IPS-NIHi11 (cell line): ENCODE data around the gene MYO5B.
"Not testable (repeated sequence)": the region's sequence is repeated elsewhere in the genome, so short reads cannot be mapped to it uniquely, and the experiment has no call there.

Experiments used
- DNase-seq: peaks from one replicate; pipeline ENCODE4 v3.0.0; 2012; ENCODE audit warnings: mixed read lengths, low spot score

MYO5B gene

DNA sequence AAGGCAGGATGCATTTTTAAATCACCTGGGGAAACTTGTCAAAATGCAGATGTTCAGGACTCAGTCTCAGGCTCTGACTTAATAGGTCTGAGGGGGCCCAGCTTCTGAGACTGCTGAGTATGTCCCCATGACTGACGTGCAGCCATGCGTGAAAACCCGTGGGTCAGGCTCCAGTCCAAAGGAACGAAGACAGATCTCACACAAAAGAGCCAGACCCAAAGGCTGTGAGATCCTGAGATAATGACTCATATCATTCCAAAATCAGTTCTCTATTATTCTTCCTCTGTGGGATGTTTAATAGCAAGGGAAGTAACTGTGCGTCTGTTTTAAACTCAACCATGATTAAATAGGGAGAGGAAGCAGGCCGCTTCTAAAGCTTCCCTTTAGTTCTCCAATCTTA lies 274.2 kb downstream of the MYO5B start:
- DNase-seq = no peak

DNA sequence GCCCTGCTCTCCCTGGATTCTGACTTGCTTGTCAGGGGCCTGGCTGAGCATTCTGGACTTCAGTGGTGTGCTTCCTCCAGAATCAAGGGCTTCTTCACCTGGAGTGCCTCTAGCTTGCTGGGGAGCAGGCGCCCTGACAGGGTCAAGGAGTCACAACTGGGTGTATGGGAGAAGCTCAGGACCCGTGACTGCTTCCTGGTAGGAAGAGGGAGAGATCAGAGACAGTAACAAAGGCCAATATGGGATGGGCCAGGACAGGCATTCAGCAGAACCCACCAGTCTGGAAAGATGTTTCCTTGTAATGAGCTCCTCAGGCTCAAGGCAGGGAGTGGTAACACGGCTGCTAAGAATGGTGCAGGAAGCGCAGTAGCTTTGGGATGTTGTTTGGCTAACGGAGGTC lies 277.2 kb downstream of the MYO5B start:
- no peak for DNase-seq

DNA sequence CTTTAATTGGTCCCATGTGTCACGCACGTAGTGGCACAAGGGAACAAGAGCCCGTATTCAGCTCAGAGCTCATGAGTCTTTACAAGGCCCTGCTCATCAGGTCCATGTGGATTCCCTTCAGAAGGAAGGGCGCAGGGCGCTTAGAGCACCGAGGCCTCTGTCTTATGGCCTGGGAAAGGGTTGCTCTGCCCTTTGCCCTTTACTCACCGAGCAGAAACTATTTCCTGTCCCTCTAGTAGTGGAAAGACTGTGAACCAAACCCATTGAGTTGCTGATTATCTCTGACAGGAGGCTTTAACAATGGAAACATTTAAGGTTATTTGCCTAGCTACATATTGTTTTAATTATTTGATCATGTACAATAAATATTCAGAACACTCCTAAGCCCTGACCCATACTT lies 279.6 kb downstream of the MYO5B start:
- DNase-seq = no peak

DNA sequence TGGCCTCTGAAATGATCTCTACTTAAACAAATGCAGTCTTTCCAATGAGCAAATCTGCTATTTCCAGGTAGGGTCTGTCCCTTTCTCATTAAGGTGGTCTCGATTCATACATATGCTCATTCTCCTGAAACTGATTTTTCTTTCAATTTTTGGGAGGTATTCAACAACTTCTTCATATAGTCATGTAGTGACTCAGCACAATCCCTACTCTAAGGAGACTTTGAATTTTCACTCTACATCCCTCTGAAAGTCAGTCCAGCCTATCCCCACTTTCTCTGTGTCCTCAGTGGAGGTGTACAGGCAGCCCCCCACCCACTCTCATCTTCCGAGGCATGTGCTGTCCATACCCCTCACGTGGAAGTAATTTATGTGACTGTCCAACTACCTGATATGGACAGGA lies 281.7 kb downstream of the MYO5B start:
- DNase-seq = no peak

DNA sequence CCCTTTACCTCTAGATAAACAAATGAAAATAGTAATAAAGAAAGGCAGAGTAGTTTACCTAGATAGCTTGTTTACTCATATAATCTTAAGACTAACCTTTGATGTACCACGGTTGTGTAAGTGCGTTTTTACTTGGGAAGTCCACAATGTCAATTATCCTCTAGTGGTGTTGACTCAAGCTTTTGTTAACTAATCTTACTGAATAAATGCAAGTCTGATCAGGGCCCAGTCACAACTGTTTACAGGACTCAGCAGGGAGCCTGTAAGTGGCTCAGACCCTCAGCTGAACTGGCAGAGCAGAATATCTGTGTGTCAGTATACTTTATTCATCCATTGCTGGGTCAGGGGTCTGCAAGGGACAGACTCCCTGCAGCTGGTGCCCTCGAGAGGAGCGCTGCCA lies 283.5 kb downstream of the MYO5B start:
- DNase-seq = no peak

DNA sequence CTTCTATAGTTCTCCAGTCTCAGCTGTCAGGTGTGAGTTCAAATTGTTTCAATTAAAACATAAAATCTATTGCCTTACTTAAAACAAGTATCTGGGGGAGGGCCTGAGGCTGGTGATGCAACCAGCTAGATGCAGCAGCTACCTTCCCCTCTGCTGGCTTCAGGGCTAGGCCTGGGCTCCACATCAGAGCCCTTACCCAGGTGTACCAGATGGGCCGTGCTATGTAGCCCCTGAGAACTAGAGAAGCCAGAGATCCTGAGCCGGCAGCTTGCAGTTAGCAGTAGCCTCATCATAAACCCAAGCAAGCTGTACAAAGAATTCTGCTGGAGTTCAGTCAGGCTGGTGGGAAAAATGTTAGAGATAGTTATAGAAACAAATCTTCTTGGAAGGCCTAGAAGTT lies 284.0 kb downstream of the MYO5B start:
- no peak for DNase-seq

DNA sequence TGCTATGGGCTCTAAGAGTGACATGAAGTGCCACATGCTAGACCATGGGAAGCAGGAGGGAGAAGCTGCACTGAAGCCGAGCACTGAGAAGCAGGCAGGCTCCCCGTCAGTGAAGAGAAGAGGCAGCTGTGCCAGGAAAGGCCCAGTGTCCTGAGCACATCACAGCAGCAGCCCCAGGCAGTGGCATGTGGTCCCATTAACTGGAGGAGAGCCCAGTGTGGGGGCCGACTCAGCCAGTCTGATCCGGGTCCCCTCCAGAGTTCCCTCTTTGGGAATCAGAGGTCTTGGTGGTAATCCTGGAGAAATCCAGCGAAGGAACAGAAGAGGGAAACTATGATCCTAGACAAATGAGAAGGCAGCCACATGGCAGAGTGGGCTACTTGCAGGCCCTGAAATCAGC lies 284.9 kb downstream of the MYO5B start:
- DNase-seq = no peak

DNA sequence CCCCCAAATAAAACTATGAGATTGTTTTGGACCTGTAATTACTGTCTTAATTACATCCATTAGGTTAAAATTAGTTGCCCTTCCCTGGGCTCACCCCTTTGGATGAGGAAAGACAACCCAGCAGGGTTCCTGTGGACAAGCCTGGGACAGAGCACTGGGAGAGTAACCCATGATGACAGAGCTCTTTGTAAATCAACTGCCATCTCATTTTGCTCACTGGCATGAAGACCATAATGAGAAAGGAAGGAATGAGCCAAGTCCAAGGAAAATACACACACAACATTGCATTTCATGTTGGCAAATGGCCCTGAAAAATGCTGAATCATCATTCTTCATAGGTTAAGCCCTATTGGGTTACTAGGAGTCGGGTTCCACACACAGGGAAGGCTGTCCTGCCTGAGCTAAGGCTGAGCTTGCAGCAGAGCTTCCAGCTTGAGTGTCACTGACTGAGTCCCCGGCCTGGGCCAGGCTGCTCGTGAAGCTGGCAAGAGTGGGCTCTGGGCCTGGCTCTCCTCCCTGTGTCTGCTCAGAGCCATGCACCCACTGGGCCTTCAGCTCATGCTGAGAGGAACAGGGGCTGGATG lies 287.5 kb downstream of the MYO5B start:
- no peak for DNase-seq

DNA sequence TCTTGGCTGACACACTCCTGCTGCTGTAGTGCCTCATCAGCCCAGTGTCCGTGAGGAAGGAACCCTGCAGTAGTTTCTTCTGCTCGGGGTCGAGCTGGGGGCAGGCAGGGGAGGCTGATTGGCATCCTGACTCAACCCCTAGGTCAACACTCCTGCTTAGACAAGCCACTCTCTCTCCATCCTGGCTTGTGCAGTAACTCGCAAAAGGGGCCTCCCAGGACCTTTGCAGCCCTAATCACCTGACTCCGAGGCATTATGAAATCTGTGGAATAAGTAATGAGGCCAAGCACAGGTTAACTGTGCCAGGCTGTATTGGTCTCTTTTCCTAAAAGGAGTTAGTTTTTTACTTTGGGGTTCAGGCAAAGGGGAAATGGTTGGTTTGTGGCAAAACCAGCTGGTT lies 289.2 kb downstream of the MYO5B start:
- DNase-seq = no peak

DNA sequence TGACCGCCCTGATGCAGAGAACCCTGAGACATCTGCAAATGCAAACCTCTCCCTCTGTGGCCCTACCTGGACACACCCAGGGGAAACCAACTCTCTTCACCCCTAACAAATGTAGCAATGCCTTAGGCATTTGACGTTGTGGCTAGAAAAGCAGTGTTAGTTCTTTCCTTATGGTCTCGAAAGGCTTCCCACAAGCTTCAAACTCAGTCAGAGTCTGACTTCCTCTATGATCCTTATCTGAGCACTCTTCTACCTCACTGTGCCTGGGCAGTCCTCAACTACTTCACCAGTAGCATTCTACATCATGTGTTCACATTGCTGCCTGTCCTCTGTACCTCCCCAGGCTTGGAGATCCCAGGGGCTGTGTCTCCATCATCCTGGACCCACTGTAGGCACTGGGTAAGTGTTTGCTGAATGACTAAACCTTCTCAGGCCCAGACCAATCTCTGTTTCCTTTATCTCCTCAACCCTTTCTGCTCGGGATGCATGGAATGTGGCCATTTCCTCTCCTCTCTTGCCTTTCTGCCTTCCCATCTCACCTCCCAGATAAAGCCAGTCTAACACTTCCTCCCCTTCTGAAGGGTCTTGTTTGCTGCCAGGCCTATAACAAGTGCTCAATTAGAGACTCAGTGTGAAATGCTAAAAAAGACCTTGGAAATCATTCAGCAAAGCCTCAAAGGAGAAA lies 289.9 kb downstream of the MYO5B start:
- DNase-seq = no peak

DNA sequence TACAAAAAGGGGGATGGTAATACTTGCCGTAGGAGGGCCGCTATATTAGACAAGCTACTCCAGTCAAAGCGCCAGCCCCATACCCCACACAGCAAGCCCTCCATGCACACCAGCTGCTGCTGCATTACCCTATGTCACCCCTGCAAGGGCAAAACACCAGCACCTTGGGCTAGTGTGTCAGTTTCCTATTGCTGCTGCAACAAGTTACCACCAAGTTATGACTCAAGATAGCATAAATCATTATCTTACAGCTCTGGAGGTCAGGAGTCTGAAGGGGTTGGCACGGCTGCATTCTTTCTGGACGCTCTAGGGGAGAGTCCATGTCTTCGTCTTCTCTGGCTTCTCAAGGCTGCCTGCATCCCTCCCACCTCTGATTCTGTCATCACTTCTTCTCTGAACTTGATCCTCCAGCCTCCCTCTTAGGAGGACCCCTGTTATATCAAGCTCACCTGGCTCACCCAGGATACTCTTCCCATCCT lies 293.0 kb downstream of the MYO5B start:
- DNase-seq = no peak

DNA sequence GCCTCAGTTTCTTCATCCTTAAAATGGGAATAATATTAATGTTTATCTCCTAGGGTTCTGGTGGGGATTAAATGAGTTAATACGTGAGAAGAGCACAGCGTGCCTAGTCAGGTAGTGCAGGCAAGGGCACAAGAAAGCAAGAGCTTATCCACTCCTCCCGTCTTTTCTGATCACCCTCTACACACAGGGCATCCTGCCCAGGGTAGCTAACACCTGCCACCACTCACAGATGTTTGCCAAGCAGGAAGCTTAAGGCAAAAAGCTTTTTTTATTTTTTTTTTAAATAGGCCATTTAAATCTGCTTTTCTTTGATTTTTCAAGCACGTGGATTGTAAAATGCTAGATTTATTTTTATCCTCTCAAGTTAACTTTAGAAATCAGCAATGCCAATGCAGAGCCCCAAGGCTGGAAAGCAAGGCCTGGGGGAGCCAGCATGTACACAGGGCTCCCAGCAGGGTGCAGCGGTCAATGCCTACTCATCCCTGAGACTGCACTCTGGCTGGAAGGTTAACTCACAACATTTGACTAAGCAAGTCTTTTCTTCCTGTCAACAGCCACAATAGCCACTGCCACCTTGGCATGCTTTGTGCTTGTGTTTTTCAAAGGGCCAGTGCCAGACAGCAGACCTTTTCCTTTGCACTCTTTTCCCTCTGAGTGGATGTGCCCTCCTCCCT lies 295.2 kb downstream of the MYO5B start:
- DNase-seq = no peak

DNA sequence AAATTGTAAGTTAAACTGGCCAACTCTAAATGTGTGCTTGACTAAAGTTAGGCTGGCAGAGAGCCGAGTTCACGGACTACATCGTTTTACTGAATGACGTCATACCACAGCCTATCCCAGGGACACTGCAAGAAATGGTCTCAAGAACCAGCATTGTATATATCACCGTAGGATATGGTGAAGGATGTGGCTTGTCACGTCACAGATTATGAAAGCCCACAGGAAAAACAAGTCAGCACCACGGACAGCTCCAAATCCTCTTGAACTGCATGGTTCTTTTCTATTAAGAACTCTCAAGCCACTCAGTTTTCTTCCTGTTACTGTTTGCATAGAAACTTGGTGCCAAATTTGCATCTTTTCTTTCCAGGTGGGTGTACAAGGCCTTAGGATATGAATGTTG lies 296.5 kb downstream of the MYO5B start:
- peak; percentile 65 for DNase-seq

DNA sequence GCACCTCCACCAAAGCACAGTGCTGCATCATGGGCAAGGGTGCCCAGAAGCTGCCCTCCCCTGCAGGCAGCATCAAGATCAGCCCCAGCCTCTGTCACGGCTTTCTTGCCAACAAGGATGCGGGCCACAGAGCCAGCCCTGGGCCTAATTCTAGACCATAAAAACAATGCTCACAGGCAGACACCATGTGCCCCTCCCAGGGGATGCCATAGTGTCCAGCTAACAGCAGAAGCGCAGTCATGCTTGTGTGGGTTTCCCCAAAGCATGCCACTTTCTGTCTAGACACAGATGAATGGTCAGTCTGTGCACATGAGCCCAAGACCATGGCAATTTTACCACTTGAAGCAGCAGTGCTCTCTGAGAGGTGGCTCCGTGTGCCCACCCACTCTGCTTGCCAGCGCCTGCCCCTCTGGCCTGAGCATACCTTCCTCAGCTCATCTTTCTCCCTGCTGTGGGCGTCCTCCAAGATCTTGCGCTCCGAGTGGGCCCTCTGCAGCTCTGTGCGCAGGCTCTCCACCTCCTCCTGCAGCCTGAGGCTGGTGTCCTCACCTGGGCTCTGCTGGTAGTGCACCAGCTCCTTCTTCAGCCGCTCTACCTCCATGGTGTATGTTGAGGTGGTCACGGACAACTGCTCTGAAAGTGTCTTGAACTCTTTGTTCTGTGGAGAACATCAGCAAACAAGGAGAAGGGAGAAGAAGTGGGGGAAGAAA lies 300.3 kb downstream of the MYO5B start:
- no peak for DNase-seq

DNA sequence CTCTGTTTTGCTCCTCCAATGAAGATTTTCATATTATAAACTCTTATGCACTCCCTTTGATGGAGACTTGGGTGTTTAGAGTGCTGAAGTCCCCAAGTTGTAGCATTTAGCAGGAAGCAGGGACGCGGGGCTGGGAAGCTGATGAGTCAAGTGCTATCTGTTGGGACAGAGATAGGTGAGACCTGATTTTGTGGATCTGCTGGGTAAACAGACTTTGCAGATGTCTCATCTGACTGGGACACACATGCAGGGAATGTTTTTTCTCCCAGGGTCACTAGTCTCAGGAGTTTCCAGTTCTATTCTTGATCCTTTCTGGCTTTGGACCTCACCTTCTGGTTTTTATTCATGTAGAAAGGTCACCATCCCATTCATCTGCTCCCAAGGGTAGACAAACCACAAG lies 301.9 kb downstream of the MYO5B start:
- DNase-seq = no peak

DNA sequence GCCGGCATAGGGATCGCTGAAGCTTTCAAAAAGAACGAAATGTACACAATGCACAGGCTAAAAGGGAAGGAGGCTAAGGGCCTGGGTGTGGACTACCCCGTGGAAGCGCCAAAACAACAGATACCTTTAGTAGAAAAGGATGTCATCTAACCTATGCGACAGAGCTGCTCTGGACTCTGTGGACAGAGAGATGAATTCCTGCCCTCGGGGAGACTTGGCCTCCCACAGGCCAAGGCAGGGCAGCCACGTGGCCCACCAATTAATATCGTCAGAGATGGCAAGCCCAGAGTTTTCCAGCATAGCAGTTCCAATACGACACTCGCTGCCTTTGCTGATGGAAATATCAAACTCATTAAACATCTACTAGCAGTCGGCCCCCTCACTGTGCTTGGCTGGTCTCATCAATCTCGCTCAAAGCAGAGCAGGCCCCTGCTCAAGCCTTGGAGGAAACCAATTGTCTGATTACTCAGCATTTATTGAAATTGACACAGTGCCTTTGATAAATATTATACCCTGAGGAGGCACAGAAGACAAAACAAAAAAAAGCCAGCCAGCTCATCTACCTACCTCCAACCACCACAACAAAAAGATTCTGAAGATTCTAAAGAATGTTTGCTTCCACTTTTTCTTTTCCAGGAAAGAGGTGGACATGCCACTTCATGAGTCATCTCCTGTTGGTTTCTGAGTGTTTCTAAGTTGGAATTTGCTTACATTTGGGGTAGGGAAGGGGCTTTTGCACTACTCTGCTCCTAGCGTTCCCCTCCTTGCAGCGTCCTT lies 302.6 kb downstream of the MYO5B start:
- no peak for DNase-seq

DNA sequence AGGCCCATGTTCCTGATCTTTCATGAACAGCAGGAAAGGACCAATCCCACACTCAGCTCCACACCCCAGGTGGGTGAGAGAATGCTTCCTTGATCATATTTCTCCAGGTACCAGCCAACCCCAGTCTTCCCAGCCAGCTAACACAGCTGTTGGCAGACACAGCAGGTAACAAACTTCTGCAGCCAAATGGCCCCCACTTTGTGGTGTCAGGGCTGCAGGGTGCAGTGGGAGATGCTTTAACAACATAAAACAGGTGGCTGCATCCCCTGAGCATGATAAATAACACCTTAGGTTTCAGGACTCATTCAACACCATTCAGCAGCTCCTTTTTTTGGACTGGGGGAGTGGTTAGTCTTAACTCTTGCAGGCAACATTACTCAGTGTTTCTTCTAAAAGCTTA lies 304.9 kb downstream of the MYO5B start:
- no peak for DNase-seq

DNA sequence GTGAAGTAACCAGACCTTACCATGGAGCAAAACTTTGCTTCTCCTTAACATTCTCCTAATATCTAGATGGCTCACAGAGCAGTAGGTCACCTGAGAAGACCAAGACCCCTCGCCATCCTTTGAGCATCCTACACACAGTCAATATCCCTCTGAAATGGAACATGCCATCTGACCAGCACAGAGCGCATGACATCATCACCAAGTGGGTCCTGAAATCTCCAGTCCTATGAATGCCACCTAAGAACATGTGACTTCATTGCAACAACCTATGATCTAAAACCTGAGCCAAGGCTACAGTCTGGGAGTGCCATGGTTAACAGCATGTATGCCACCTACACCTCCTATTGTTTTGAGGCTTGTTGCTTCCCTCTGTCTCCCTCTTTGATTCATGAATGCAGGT lies 305.4 kb downstream of the MYO5B start:
- DNase-seq = not testable (repeated sequence)

DNA sequence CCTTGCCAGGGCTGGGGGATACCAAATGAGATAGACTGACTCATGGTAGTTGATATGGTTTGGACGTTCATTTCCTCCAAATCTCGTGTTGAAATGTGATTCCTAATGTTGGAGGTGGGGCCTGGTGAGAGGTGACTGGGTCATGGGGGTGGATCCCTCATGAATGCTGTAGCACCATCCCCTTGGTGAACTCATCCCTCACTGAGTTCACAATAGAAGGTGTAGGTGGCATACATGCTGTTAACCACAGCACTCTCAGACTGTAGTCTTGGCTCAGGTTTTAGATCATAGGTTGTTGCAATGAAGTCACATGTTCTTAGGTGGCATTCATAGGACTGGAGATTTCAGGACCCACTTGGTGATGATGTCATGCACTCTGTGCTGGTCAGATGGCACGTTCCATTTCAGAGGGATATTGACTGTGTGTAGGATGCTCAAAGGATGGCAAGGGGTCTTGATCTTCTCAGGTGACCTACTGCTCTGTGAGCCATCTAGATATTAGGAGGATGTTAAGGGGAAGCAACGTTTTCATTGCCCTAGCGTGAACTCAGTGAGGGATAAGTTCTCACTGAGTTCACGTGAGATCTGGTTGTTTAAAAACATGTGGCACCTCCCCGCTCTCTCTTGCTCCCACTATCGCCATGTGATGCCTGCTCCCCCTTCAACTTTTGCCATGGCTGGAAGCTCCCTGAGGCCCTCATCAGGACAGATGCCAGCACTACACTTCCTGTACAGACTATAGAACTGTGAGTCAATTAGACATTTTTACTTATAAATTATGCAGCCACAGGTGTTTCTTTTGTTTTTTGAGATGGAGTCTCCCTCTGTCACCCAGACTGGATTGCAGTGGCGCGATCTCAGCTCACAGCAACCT lies 307.8 kb downstream of the MYO5B start:
- peak; percentile 29 for DNase-seq

DNA sequence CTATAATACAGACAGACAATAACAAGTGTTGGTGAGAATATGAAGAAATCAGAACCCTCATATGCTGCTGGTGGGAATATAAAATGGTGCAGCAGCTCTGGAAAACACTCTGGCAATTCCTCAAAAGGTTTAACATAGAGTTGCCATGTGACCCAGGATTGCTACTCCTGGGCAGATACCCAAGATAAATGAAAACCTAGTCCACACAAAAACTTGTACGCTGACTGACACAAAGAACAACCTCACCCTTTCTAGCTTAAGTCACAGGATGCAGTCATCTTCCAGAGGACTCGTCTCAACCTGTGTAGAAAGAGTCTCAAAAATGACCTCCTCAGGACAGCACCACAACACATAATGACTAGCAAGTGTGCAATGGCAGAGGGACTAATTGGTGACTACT lies 310.0 kb downstream of the MYO5B start:
- no peak for DNase-seq

DNA sequence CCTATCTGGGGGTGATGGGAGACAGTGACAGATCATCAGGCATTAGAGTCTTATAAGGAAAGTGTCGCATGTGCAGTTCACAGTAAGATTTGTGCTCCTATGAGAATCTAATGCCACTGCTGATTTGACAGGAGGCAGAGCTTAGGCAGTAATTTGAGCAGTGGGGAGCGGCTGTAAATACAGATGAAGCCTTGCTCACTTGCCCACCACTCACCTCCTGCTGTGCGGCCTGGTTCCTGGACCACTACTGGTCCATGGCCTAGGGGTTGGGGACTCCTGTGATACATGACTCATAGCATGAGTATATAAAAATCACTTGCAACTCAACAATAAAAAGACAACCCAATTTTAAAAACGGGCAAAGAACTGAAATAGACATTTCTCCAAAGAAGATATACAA lies 310.5 kb downstream of the MYO5B start:
- DNase-seq = no peak
